NCI-H345 (cell line): ENCODE results near the gene C13orf46.
"Not testable (repeated sequence)": the region's sequence is repeated elsewhere in the genome, so short reads cannot be mapped to it uniquely, and the experiment has no call there.

Source experiments
- DNase-seq: peaks from one replicate; lab custom pipeline; 2025; lab: John Stamatoyannopoulos, UW

Gene C13orf46

DNA sequence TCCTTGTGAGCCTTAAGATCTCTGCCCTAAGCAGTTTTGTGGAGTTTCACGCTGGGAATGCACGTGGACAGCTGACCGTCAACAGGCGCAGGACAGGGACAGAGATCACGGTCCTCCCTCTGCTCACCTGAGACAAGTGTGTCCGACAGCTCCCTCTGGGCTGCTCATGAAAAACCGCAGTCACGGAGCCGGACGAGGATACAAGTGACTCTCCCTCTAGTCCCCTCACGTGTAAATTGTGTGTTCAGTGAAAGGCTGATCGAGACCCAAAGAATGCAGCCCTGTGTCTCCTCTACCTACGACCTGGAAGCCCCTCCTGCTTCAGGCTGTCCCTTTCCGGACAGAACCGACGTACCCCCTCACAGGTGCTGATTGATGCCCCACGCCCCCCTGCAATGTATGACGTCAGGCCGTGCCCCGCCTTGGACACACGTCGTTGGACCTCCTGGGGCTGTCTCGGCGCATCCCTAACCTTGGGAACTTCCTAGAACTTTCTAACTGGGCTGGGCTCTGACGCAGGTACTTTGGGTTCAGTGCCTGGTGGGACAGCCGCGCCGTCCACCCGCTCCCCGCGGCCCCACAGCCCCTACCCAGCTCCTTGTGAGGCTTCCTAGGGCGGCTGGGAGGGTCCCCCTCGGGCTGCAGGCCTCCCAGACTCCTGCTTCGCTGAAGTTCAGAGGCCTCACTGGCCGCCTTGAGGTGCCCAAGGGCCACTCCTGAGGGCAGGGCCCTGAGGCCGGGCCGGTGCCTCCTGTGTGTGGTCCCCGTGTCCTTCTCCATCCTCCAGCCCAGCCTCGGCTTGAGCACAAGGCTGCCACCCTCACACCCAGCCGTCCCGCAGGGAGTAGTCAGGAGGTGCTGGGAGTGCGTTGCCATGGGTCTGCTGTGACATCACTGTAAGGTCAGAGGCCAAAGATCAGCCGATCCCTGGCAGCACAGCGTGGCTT lies at the start of gene C13orf46:
TSS of gene C13orf46 (minus strand) at position 859 of the 947 bp plus-strand sequence. CDS start at position 780, 79 bp downstream.
- no peak for DNase-seq

DNA sequence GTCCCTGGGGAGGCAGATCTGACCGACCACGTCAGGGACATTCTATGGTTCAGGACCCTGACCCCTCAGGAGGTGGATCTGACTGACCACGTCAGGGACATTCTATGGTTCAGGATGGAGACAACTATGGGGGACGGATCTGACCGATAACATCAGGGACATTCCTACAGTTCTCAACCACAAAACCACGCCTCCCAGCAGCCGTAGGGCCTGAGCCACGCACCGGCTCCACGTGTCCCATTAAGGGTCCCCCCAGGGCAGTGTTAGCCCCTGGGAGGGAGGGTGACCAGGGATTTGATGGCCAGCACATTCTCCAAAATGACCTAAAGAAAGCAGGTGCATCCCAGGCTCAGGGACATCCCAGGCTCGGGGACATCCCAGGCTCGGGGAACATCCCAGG lies 49.0 kb upstream of the C13orf46 start:
- no peak for DNase-seq

DNA sequence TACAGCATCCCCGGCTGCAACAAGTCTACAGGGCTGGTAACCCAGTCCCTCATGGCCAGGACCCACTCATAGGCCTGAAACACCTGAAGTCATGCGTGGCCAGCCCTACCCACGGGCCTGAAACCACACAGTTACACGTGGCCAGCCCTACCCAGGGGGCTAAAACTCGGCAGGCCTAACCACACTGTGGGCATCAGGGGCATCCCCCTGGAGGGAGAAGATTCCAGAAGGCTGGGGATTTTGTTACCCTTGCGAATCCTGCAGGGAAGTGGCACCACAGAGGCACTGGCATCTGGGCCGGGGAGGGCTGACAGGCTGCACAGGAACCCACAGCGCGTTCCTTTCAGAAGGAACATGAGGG lies 48.4 kb upstream of the C13orf46 start:
- DNase-seq: no peak

DNA sequence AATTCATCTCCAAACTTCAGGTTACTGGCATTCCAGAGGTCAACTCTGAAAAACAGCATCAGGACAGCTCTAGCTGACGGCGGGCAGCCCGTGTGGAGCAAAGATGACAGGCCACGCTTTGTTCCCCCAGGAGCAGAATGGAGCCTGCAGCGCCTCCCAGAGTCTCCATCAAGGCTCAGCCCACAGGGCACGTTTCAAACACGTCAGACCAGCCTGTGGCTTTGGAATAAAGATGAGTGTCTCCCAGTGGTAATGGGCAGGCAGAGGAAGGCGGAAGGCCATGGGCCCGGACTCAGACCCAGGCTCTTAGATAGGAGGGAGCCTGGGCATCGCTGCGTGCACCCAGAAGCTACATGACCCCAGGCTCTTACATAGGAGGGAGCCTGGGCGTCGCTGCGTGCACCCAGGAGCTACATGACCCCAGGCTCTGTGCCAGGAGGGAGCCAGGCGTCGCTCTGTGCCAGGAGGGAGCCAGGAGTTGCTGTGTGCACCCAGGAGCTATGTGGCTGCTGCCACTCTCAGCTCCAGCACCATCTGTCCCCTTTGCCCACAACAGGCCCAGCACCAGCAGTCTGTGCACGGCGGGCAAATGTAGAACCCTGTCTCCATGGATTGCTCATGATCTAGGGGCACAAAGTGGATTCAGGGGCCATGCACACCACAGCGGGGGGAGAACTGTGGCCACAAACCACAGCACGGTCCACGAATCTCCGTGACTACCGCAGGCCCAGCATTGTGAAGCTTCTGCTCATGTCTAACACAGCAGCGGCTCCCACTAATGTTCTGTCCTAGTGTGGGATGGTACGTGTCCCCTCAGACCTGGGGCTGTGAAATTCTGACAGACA lies 47.8 kb upstream of the C13orf46 start:
- DNase-seq: no peak

DNA sequence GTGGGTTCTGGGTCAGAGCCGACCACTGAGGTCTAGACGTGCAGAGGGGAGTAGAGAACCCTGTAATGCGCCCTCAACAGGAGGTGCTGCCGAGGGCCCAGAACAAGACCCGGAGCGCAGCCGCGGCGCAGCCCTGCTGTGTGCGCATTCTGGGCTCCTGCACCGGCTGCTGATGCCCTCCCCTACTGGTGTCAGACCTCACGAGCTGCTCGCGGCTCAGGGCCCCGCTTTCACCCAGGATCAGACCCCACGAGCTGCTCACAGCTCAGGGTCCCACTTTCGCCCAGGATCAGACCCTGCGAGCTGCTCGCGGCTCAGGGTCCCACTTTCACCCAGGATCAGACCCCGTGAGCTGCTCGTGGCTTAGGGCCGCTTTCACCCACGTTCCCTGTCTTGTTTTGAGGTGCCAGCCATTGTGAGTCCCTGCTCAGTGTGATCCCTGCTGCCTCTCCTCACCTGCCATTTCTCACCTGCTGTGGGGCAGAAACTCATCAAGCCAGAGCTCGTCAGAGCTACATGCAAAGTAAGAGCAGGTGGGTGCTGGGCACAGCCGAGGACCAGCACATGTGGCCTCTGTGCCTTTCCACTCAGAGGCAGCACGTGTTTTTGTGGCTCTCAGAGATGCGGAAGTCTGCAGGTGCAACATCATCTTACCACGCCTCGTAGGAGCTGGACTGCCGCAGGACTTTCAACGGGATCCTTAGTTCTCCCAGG lies 47.0 kb upstream of the C13orf46 start:
- no peak for DNase-seq

DNA sequence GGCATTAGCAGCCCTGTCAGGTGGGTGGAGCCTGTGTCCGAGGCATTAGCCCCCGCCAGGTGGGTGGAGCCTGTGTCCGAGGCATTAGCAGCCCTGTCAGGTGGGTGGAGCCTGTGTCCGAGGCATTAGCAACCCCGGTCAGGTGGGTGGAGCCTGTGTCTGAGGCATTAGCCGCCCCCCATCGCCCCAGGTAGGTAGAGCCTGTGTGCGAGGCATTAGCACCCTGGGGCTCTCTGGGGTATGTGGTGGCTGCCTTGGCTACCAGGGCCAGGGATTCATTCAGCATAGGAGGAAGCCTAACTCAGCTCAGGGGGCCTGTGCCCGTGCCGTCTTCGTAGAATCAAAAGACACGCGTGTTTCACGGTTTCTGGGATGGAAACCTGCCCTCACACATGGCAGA lies 46.3 kb upstream of the C13orf46 start:
- not testable (repeated sequence) for DNase-seq

DNA sequence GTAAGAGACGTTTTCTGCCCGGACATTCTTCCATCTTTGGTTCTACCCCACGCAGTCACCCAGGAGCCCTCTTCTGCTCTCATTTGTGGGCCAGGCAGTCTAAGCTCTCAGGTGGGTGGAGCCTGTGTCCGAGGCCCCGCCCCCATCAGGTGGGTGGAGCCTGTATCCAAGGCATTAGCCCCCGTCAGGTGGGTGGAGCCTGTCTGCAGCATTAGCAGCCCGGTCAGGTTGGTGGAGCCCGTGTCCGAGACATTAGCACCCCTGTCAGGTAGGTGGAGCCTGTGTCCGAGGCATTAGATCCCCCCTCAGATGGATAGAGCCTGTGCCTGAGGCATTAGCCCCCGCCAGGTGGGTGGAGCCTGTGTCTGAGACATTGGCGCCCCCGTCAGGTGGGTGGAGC lies 45.5 kb upstream of the C13orf46 start:
- DNase-seq: no peak

DNA sequence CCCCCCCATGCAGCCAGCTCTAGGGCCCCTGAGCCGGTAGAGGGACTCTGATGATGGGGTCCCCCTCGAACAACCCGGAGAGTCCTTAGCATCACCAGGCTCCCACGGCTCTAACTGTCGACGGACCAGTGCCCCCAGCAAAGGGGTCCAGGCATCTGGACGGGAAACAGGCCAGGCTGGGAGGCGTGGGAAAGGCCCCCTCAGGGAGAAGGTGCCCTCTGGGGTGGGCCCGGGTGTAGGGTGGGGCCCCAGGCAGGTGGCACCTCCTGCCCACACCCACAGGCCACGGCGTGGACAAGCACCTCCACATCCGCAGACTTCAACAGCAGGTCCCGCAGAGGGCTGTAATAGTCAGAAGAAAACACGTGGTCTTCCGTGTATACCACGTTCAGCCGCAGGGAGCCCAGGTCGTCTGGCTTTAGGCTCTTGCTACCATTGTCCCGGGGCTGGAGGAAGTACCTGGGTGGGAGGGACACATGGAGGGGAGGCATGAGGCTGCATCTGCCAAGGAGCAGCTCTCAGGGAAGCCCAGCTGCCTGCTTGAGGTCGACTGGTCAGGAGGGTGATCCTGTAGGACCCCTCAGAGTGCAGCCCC lies 44.7 kb upstream of the C13orf46 start:
- DNase-seq: no peak

DNA sequence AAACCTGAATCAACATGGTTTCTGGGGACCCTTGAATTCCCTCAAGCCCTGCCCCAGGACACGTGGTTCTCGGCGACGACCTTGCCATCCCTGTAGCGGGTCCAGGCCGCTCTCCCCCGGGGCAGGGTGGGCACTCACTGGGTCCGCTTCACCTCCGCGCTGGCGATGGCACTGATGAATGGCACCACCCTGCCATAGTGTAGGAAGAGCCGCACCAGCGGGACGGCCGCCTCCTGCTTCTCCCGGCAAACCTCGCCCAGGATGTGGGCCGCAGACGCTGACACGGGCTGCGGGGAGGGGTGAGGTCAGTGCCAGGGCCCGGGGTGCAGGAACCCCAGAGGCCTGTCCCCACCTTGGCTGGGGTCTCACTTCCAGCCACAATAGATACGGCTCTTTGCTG lies 44.1 kb upstream of the C13orf46 start:
- DNase-seq: no peak

DNA sequence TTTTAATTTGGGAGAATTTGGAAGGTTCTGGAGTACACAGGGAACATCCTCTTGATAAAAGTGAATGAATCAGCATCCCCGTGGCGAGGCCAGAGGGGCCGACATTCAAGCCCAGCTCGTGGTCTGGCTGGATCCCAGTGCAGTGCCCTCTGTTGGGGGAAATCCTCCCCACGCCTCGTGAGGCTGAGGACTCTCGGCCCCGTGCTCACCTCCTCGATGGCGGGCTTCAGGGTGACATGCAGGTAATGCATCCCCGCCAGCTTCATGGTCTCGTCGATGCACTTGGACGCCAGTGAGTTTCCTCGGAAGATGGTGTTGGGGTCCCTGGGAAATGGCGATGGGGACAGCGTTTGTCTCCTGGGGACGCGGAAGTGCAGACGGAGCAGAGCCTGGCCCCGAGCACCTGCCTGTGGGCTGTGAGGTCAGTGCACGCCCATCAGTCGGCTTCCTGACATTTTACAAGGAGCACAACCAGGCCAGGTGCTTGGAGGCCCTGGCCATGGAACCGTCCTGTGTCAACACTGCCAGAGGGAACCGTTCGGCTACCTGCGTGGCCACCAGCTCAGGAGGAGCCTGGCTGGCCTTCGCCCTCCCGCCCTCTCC lies 43.3 kb upstream of the C13orf46 start:
- no peak for DNase-seq

DNA sequence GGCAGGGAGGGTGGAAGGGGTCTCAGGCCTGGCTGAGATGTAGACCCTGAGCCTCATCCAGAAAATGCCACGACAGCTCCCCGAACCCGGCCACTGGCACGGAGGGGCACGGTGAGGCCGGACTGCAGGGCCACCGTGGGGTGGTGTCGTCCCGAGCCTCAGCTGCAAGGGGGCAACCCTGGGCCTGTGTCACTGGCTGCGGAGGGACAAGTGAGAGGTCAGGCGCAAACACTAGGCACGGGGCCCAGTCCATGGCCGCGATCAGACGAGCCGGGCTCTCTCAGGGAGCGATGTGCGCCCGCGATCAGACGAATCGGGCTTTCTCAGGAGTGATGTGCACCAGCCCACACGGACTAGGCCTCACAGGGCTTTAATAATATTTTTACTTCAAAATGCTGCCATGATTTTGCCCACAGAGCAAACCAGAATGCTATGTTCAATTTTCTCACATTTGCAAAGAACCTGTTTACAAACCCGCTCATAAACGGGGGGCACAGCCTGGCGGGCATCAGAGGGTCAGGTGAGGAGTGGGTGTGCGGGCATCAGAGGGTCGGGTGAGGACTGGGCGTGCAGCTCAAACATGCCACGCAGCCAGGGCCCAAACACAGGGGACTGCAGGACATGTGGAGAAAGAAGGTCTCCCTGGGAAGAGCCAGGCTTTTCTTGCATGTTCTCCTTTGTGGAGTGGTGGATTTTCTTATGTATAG lies 42.6 kb upstream of the C13orf46 start:
- DNase-seq: no peak

DNA sequence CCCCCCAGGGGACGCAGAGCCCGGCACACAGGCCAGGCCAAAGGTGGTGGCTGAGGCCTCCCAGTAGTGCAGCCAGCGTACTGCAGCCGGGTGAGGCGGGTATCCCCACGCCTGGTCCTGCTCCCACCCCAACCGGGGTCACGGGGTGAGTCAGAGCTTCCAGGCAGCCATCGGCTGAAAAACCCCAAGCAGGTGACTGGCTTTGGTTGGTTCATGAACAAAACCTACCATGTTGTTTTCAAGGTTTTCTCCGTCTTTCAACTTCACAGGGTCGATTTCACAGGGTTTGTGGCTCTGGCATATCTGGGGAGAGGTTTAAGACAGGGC lies 42.1 kb upstream of the C13orf46 start:
- DNase-seq: no peak

DNA sequence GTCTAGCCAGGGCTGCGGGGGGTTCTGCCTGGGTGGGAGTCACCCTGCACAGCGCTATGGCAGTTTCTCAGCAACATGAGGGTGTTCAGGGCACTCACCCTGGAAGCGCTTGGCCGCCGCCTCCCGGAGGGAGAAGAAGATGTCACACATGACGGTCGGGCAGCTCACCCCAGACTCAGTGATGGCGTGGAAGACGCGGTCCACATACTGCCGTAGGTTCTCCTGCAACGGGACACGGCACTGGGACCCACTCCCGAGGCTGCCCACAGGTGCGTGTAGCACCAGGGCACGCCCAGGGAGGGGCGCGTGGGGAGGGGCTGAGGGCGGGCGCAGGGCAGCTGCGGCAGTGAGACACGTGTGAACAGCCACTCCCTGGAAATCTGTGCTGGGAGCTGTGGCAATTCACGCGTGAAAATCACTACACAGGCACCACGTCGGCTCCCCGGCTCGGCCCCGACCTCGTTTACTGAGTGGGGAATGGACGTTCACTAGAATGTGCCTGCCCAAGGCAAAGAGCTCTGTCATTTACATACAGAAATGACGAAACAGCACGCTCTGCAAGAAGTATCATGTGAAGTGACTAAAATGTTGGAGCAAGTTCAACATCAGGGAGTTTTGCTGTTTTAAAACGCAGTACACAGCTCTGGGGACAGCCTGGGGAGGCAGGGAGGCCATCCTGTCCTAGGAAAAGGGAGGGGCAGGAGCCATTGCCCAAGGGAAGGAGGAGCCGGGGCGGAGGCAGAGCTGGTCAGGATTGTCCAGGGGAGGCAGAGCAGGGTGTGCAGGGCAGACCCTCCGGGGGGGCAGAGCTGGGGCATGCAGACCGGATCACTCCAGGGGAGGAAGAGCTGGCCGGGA lies 41.5 kb upstream of the C13orf46 start:
- no peak for DNase-seq

DNA sequence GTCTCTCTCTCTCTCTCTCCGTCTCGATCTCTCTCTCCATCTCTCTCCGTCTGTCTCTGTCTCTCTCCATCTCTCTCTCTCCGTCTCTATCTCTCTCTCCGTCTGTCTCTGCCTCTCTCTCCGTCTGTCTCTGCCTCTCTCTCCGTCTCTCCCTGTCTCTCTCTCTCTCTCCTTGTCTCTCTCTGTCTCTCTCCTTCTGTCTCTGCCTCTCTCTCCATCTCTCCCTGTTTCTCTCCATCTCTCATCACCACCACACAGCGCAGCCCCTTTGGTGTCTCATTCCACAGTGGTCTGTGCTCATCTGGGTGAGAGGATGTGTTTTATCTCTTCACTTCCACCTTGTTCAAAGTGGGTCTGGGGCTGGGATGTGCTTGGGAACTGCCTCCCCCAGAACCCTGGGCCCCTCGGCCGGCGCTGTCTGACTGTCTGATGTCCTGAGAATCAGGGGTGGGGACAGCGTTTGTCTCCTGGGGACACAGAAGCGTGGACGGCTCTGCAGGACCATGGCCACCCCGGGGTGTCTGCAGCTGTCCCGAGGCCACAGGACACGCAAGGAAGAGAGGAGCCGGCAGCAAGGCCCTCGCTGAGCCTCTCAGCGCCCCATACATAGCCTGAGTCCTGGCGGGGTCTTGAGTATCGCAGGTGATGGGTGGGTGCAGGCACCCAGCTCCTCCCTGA lies 40.2 kb upstream of the C13orf46 start:
- no peak for DNase-seq

DNA sequence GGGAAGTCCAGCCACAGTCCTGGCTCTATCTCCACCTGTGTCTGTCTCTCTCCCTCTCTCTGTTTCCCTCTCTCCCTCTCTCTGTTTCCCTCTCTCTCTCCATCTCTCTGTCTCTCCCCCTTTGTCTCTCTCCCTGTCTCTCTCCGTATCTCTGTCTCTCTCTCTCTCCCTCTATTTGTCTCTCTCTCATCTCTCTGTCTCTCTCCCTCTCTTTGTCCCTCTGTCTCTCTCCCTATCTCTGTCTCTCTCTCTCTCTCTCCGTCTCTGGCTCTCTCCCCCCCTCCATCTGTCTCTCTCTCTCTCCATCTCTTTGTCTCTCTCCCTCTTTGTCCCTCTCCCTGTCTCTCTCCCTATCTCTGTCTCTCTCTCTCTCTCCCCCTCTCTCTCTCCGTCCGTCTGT lies 39.5 kb upstream of the C13orf46 start:
- DNase-seq: no peak

DNA sequence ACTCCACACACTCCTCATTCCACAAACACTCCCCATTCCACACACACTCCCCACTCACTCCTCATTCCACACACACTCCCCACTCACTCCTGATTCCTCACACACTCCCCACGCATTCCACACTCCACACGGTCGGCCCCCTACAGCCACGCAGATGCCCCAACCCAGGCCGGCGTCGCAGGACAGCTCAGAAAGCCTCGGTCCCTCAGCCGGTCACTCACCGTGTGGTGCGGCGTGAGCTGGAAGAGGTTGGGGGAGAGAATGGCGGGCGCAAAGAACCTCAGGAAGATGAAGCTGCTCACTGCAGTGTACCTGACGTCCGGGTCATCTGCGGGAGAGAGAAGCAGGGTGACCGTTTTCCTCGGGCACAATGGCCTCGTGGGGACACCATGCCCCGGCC lies 39.0 kb upstream of the C13orf46 start:
- no peak for DNase-seq

DNA sequence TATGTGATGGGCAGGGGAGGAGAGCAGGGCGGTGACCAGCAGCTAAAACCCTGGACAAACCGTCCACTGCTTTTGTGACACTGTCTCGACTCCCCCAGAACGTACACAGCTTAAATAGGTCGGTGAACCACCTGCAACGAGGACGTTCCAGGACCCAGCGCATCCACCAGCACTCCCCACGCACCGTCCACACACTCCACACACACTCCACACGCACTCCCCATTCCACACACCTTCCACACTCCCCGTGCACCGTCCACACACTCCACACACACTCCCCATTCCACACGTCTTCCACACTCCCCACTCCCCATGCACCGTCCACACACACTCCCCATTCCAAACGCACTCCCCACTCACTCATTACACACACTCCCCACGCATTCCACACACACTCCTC lies 38.3 kb upstream of the C13orf46 start:
- DNase-seq: no peak

DNA sequence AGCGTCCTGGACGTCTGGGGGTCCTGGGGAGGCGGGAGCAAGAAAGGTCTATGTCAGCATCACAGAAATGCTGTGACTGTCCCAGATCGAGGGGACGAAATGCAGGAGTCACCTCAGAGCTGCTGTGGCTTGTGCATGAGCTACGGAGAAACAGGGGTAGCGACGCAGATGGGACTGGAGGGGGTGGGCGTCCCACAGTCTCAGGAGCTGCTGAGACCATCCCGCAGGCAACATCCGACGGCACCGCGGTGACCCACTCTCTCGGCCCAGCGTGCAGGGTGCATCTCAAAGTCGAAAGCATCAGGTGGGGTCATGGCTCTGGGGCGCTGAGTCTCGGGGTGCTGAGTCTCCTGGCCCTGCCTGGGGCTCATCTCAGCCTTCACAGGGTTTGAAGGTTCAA lies 37.4 kb upstream of the C13orf46 start:
- no peak for DNase-seq

DNA sequence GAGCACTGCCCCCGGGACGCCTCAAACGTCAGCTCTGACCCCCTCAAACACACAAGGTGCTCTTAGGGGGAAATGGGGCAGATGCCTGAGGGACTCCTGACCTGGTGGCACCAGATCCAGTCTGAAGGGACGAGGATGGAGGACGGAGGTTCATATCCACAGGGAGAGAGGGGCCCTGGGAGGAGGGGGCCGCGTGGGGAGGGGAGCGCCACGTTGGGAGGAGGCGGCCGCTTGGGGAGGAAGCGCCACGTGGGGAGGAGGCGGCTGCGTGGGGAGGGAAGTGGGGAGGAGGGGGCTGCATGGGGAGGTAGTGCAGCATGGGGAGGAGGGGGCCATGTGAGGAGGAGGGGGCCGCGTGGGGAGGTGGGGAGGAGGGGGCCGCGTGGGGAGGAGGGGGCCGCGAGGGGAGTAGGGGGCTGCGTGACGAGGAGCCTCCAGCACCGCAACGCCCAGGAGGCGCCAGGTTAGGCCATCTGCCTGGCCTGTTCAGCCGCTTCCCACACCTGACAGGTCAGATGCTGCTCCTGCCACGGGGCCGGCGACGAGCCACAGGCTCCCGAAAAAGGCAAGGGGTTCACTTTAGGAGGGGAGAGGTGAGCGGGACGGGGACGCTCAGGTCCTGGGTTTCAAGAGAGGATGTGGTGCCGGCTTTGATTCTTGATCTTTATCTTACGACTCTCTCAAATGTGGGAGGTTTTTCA lies 36.7 kb upstream of the C13orf46 start:
- DNase-seq: no peak
